Embryonic facial prominence (tissue), 1 donor: ENCODE measurements around the gene KCTD16.

Experiments used
- DNase-seq: peaks from one replicate; pipeline ENCODE4 v3.0.0-alpha.2; 2016; ENCODE audit errors: extremely low spot score

The KCTD16 gene

DNA sequence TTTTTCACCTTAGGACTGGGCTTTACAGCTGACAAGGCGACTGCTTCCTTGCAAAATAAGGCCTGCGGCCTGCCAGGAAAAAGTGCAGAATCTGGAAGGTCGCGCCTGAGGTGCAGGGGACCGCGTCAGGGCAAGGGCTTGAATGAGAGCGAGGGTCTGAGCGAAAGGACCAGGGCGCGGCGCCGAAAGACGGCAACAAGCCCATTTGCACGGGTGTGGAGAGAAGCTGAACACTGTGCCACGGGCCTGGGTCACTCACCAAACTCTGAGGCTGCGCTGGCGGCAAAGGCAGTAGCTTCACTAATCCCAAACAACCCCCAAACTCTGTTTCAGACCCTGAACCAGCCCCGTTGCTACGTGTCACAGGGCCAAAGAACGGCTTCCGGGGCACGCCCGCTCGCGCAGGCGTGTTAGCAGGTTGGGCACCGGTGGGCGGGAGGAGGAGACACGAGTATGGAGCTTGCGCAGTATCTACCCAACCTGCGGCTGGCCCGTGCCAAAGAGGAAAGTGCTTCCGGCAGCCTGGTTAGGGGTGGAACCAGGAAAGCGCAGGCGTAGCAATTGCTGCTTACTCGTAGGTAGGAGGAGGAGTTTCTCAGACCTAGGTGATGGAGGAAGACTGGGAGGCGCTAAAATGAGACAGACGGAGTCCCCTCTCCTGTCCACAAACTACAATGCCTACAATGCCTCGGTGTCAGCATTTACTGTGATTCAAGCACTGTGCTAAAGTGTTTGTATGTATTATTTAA lies at the start of gene KCTD16, which contains the start of gene YIPF5:
KCTD16 (plus strand) TSS at position 598 of the 749 bp plus-strand sequence.
YIPF5 (minus strand) TSS at position 384 of the 749 bp plus-strand sequence. CDS start 704 bp downstream, outside the sequence.
- peak; percentile 91 for DNase-seq

DNA sequence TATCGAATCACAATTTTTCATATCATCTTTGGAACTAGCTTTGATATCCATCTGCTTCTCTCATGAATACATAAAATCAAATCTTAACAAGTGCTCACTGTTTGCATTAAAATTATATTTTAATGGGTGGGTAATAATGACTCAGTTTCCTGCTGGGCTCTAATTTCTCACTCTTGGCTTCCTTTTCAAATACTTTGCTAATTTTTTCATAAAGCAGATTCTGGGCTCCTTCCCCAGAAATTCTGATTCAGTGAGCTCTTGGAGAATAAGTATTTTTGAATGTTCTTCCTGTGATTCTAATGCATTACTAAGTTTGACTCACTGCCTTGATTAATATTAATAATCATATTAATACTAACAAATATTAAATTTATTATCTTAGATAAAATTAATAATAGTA lies 49.1 kb upstream of the KCTD16 start:
- no peak for DNase-seq

DNA sequence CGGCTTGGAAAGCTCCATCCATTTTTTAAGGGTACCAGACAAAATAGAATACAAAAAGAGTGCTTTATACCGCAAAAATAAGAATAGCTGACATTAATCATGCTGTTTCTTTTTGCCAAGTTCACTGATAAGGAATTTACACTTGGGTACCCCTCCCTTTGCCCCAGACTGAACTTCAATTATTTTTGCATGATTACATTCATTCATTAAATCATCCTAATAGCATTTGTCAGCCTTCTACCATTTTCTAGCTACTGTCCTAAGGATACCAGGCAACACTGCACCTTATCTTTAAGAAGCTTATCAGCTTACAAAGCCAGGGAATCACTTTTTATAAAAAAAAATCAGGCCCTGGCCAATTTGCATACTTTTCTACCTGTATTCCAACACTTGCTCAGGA lies 48.6 kb upstream of the KCTD16 start:
- no peak for DNase-seq

DNA sequence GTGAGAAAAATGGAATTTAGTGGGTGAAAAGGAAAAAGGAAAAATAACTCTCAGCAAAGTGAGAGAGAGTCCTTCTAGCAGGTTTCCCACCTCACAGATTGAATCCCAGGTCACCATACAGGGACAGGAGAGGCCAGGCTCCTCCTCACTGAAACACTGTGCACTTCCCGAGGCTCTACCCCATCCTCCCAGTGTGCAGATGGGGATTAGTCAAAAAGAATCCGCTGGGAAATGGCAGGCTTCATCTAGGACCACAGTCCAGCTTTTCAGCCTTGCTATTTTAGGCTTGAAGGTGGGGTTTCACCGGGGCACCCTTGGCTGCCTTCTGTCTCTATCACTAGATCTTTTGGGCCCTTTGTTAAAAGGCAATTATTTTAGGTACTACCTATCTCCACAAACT lies 48.0 kb upstream of the KCTD16 start:
- no peak for DNase-seq

DNA sequence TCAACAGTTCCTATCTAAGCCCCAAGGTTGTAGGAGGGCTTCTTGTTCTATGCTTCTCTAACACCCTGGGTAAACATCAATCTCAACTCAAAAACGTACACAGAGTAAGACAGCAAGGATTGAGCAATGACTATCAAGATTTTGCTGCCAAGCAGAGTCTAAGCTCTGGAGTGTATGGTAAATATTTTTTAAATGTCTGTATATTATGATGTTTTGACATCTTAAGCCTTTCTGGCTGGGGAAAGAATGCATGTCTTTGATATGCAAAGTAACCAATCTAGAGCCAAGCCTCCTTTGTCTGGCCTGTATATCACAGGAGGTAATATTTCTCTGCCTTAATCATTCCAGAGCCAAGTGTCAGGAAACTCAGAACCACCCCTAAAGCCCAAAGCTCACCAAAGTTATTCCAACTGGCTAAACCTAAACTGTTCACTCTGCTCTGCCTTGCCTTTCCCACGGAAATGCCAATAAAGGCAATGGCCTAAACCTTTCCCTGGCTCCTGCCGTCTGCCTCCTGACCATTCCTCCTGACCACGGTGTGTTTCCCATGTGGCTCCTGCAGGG lies 45.4 kb upstream of the KCTD16 start:
- DNase-seq = no peak

DNA sequence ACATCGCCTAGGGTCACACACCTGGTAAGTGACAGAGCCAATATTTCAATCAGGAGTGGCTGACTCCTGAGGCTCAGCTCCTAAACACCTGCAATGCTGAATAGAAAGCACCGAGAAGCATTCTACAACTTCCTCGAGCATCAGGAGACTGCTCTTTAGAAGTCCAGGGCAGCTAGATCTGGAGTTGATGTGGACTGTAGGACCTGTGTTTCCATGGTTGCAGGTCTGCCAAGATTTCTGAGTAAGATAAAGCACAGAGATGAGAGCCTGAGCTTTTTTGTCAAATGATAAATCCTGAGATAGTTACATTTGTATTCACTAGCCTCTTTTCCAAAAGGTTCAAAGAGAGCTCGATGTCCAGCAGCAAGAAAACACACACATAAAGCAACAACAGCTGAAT lies 44.0 kb upstream of the KCTD16 start:
- no peak for DNase-seq

DNA sequence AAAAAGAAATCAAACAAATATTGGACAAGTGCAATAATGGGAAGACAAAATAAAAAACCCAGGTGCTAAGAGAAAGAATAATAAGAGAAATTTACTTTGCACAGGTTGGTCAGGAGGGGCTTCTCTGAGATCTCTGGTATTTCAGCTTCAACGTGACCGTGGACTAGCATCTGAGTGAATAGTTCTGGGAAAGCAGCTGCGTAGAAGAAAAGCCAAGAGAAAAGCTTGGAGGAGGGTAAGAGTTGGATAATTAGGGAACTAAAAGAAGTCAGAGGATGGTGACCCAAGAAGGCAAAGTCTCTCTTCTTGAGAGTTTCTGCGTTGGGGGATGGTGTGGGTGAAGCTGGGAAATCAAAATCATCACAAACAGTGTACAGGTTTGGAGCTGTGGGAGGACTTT lies 41.8 kb upstream of the KCTD16 start:
- no peak for DNase-seq

DNA sequence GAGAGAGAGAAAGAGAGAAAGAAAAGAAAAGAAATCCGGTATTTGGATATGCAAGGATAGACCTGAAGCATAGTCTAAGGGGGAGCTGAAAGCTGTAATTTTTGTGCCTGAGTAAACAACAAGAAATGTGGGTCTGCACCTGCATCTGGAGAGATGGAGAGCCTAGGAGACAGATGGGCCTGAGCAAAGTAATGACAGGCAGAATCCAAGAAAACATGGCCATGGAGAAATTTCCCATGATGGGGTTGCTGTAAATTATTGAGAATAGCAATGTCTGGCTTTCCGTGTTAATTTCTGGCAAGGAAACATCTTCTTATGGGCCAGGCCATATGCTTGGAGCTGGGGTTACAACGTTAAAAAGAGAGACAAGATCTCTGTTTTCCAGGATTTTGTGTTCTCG lies 40.4 kb upstream of the KCTD16 start:
- DNase-seq = no peak

DNA sequence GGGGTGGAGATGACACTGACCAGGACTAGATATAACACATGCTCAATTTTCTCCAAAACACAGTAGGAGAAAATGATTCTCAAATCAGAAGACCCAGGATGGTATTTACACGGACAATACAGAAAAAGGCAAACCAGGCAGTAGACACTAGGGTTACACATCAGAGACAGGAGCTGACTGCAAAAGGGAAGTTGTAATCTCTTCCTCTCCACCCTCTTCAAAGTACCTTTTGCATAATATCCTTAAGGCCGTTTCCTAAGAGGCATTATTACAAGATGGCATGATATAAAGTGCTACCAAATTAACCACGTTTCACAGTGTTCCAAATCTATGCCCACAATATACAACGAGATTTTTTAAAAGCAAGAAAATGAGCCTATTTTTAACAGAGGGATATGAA lies 39.4 kb upstream of the KCTD16 start:
- no peak for DNase-seq

DNA sequence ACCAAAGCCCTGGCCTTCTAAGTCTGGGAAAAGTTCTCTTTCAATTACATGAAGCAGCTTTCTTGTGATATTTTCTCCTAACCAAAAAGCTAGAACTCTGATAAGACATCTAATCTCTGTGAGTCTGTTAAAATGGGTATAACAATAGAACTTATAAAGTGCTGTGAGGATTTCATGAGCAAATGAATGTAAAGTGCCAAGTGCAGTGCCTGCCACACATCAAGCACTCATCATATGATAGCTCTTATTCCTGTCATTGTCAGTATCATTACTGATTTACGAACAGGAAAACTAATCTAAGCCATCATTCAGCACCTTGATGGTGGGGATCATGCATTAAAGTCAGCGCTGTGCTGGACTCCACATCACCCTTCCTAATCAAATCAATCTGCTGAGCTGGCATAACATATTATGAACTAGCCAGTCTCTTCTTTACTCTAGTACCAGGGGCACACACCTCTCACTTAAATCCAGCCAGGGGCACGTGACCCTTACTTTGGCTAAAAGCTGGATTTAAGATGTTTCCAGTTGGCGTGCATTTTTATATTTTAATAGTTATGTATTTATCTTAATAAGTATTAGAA lies 37.5 kb upstream of the KCTD16 start:
- DNase-seq = no peak

DNA sequence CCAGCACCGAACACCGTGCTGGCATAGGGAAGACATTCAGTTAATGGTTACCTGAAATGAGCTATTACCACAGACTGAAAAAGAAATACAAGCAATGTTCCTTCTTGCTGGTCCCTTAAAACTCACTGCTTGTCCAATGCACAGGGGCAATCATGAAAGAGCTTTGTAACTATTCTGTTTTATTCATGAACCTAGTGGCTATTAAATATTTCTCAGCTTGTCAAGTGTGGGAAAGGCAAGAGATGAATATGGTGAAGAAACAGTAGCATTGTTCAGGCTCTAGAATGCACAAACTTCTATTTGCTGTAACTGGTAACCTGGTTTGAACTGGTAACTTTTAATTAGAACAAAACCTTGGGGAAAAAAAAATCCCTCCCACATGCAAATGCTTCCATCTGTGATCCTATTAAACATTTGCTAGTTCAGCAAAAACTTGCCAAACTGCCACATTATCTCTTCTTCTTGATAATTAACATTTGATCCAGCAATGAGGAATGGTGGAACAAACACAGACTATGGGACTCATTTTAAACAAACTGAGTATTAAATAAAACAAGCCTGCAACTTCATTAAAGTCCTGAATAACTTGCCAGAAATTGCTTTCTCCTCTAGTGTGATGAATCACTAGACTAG lies 36.4 kb upstream of the KCTD16 start:
- DNase-seq = no peak

DNA sequence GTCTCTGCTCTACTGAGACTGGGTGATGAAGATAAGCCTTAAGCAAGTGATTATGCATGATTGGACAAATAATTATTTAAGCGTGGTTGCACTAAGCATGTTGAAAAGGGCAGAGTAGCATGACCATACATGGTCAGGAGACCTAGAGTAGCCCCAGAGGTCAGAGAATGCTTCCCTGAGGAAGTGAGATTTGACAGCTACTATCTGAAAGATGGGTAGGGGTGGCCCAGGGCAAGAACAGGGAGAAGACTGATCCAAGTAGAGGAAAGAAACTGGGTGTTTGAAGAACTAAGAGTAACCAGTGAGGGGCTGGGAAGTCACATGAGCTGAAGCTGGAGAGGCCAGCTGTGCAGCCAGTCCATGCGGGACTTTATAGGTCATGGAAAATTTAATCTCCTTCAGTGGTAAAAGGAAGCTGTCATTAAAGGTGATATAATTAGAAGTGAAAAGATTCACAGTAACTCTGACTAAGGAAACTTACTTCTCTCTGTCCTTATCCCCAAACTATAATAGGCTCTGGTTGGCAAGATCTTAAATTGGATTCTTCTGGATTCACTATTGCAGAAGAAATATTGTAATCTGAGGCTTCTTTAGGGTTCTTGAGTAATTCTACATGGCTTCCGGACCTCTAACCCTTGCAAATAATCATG lies 35.4 kb upstream of the KCTD16 start:
- DNase-seq = no peak

DNA sequence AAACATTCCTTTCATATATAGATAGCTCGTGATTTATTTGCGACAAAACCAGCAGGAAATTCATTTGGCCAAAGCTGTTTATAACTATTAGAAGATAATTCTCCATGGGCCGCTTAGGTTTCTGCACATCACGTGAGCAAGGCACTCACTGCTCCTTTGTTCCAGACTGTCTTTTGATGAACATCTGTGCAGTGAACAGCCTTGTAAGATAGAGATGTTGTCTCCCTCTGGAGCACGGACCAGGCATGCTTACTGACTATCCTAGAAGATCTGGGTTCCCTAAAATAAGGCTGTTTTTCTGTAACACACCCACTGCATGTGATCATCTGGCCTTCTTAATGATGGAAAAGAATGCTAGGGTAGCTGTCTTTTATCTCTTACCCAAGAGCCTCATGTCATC lies 31.1 kb upstream of the KCTD16 start:
- peak; percentile 12 for DNase-seq

DNA sequence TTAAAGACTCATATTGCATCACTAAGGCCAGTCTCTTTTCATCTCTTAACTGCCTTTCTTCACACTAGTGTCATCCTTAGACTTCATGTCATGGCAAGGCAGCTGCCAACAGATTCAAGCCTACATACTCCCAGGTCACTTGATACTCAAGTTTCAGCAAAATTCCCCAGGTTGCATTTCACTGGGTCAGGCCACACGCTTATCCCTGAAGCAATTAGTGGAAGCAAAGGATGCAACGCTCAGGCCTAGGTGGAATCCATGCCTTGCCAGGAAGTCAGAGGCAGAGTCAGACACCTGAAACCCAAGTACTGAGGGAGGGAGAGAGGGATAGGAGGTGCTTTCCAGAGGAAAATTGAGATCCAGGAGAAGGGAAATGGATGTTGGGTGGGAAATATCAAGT lies 29.1 kb upstream of the KCTD16 start:
- no peak for DNase-seq

DNA sequence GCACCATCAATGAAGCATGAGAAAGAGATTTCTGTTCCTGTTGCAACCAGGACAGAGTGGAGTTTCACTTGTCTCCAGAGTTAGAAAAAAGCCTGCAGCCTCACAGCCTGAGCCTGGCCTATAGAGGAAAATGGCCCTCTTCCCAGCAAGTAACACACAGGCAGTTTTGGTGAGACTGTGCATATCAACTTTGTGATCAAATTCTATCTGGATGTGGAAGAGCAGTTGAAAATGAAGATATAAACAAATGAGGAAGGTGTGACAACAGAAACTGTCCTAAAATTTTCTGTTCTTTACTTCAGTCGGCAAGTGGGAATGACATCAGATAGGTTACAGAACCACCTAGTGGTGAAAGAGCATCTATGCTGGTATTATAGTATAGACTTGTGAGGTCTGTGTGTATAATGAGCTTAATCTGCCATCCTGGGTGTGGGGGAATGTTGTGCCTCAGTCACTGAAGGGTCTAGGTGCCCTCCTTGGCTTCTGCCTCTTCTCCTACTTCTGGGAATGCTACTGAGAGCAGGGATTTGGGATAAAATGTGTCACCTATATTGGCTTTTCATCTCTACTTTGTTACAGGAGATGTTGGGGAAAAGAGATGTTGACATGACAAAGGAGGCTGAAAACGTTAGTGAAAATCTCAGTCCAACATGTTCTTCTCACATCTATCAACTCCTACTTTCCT lies 28.4 kb upstream of the KCTD16 start:
- peak; percentile 62 for DNase-seq

DNA sequence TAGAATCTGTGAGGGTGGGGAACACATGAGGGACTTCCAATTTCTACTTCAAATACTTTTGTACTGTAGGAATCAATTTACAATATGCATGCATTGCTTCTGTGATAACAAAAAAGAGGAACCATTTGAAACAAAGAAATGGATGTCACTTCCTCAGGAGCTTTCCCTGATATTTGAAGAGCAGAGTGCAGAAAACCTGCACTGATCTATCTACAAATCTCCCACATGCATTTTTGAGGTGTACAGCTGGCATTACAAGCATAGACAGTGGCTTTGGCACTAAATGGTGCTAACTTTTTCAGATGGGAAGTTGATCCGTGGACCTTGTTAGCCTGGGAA lies 27.9 kb upstream of the KCTD16 start:
- no peak for DNase-seq

DNA sequence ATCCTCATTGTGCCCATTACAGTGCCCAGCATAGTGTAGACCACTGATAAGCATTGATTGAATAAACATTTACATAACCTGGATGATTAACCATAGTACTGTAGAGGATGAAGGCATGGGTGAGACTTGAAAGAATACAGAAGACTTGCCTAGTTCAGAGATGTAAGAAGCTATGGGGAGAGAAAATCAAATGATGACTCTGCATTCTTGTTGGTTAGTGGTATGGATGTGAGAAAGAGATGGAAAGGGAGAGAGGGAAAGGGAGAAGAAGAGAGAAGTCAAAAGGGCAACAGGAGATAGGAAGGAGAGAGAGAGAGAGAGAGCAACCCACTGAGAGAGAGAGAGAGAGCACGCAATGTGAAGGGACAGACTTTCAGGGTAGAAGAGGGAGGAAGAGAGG lies 27.0 kb upstream of the KCTD16 start:
- DNase-seq = no peak

DNA sequence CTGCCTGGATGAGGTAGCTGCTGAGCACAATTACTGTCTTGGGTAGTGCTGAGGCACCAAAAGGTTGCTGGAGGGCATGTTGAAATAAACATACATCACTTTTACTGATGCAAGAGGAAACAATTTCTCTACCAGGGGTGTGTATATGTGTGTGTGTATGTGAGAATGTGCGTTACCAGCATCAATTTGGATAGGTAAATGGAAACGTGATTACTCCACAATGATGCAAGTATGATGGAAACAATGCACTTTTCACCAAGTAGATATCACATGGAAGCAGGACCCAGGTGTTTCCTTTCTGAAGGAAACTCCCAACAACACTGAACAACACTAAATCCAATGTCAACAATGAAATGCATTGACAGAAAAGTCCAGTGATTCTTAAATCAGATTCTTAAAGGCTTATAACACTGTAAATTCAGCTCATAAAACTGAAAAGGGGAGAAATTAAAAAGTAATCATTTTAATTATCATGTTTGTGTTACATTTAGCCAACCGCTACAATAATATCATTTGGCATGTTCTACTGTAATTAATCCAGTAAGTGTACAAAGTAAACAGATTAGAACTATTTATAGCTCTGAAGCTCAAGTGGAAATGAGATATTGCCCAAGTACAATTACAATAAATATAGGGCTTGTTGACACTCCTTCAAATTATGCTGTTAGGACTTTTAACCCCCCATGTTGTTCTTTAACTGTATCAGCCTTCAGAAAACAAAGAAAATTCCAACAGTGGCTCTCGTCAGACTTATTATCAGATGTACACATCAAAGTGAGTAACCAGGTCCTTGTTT lies 25.5 kb upstream of the KCTD16 start:
- no peak for DNase-seq

DNA sequence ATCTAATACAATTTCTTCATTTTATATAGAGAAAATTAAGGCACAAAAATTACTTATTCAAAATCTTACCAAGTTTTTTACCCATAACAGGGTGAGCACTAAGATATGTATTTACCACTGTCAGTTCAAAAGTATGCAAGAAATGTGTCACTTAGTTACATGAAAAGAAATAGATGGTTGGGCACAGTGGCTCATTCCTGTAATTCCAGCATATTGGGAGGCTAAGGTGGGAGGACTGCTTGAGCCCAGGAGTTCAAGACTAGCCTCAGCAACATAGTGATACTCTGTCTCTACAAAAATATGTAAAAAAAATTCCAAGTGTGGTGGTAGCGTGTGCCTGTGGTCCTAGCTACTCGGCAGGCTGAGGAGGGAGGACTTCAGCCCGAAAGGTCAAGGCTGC lies 19.6 kb upstream of the KCTD16 start:
- no peak for DNase-seq

DNA sequence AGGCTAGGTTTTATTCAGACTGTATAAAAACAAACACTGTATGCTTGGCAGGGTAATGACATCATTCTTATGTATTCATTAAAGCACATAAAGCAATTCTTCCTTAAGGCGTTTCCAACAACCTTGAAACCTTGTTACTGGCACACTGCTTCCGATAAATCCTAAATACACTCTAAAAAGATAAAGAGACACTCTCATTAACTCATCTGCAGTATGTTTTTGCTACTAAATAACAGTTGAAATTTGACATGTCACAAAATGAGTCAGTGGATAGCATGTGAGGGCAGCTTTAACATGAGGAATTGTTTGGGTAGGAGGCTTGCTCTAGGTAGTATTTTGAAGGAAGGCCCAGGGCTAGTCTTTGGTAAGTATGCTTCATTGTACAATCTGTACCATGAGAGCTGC lies 13.9 kb upstream of the KCTD16 start:
- DNase-seq = no peak

DNA sequence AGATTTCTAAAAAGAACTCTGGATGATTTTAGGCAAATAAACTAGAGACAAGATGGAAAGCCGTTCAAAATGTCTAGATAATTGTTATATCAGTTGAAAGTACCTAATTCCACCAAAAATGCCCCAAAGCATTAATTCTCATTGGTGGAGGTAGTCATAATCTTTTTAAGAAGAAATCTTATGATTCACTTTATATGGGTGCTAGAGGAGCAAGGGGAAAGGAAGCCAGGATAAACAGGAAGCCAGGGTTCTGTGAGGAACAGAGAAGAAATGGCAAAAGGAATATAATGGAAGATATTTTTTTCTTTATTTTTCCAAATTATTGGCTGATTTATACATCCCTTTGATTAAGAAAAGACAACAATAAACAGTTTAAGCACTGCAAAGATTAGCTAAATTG lies 8.0 kb upstream of the KCTD16 start:
- no peak for DNase-seq
